Gastroesophageal sphincter (tissue), 4 donors: ENCODE results near the gene HAUS3. TPM values are rescaled to one million over a fixed set of nuclear protein-coding genes. Genes with fewer than 3 reads are reported as not detected.

Experiments
- ATAC-seq: fragments of 150-250 bp; one replicate; pipeline ENCODE4 v1.9.1; 2016; ENCODE audit warnings: mild to moderate bottlenecking, moderate library complexity
- H3K27ac ChIP-seq, 4 donors: fragments of 200-600 bp; sonication (generic) in 3 of 4; 1 replicate in 3 of 4; 2 replicates in 1 of 4; pipeline ENCODE4 v1.5.1; 2016 to 2019
- H3K27me3 ChIP-seq: fragments of 200-600 bp; sonication (generic); one replicate; pipeline ENCODE4 v1.5.1; 2019
- H3K36me3 ChIP-seq, 2 donors: fragments of 200-600 bp; sonication (generic); one replicate each; pipeline ENCODE4 v1.5.1; 2019; ENCODE audit warnings: control low read depth in 1 of 2
- H3K4me1 ChIP-seq, 3 donors: fragments of 200-600 bp; sonication (generic); 1 replicate in 2 of 3; 2 replicates in 1 of 3; pipeline ENCODE4 v1.5.1; 2016 to 2019; ENCODE audit warnings: control low read depth in 2 of 3
- H3K4me3 ChIP-seq, 2 donors: fragments of 200-600 bp; sonication (generic); one replicate each; pipeline ENCODE4 v1.5.1; 2019; ENCODE audit warnings: mild to moderate bottlenecking in 1 of 2, moderate library complexity in 1 of 2
- H3K9me3 ChIP-seq, 3 donors: fragments of 200-600 bp; sonication (generic); one replicate each; pipeline ENCODE4 v1.5.1; 2017 to 2019; ENCODE audit warnings: control low read depth in 2 of 3
- POLR2A ChIP-seq, 2 donors: fragments of 450-650 bp; IDR thresholded peaks; one replicate each; pipeline ENCODE4 v1.6.1; 2017; ENCODE audit warnings: antibody characterized with exemption in 2 of 2, mild to moderate bottlenecking in 2 of 2, moderate library complexity in 1 of 2
- WGBS, 2 donors: methylation state at CpG; one replicate each; pipeline ENCODE4 v1.1.5; 2018; ENCODE audit warnings: low coverage in 1 of 2; 5-methylcytosine and 5-hydroxymethylcytosine counted together
- small RNA-seq, 4 donors: library from RNA; depleted of rRNA; stranded (forward); fragments of <200 nt; gene quantifications; one replicate each; pipeline ENCODE3, GENCODE V24; 2016
- total RNA-seq, 4 donors: library from RNA; depleted of rRNA; stranded (reverse); fragments of >200 nt; gene quantifications; one replicate each; pipeline ENCODE4 v1.1.0, GENCODE V29; 2016

HAUS3 gene
- total RNA-seq, 4 donors from 2014 or later: 10.0 to 16.3 (median 12.7) TPM

DNA sequence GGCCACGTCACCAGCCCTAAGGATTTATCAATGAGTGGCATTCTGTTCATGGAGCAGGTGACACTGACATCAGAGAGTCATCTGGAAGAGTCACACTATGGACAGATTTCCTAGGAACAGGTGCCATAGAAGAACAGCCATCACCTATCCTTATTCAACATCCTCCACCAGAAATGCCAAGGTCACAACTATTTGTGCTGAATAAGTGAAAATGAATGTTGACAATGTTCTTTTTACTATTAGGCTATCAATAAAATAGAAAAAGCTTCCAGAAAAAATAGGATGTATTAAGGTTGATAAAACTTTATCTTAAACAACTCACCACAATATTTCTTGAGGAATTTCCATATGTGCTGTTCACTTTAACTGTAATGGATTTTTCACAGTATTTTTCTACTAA is 62.9 kb downstream of the HAUS3 start:
- Histone ChIP-seq H3K36me3 (peaks cover 0 to 3% of the 10 kb centered on the region in 2 donors), H3K4me3 (no peak overlapping the region), H3K27ac (no peak overlapping the region), H3K4me1 (no peaks in the 10 kb centered on the region), H3K9me3 (peaks cover 0 to 5% (median 0%) of the 10 kb centered on the region in 3 donors), H3K27me3 (no peaks in the 10 kb centered on the region)
- no peak for TF ChIP-seq POLR2A (IDR thresholded peaks at IDR 0.05)
- no CpG with 5 or more reads among the region's 1 CpG for WGBS, 2 donors
- no peak for ATAC-seq

Small RNAs within 50 kb of the gene (small RNA-seq; reads per million reads assigned to genes)
- gene COX6B1P5: 0 reads per million in 4 donors

Other genes starting within 250 kb of the HAUS3 start
- gene NELFA, start 233.1 kb downstream of the HAUS3 start, total RNA-seq: 10 to 100 TPM; 14.5 to 19.4 (median 17.5) TPM
- under 1 TPM in 3 of 4 donors, not detected in 1; 0.15 to 0.40 (median 0.35) TPM for gene NAT8L, start 182.8 kb downstream of the HAUS3 start, total RNA-seq
- gene POLN, start within 50 bp of the HAUS3 start, total RNA-seq: 1 to 10 TPM; 1.5 to 4.6 (median 2.6) TPM
- gene MXD4, start 20.0 kb upstream of the HAUS3 start, total RNA-seq: 10 to 100 TPM; 36.1 to 76.2 (median 55.6) TPM
- 10 to 100 TPM in 2 of 4 donors, 1 to 10 TPM in 2; 4.4 to 12.0 (median 8.2) TPM for gene ZFYVE28, start 176.5 kb upstream of the HAUS3 start, total RNA-seq
- gene CFAP99, start 176.8 kb upstream of the HAUS3 start, total RNA-seq: not detected
- gene RNF4, start 227.0 kb upstream of the HAUS3 start, total RNA-seq: 10 to 100 TPM; 30.2 to 64.3 (median 43.1) TPM